HCT116 (cell line): ENCODE measurements around the gene CCDC187. TPM values are rescaled to one million over a fixed set of nuclear protein-coding genes. Genes with fewer than 3 reads are reported as not detected.

Experiments
- ATAC-seq: fragments of 200-7000 bp; cut with Tn5 transposase; 2 replicates; pipeline ENCODE4 v1.9.1; 2020; ENCODE audit warnings: mild to moderate bottlenecking, moderate library complexity
- BruUV-seq: library from RNA; stranded (reverse); fragments of 400-500 nt; replicated peaks from 2 replicates; lab custom pipeline; 2021; lab: Mats Ljungman, UMichigan
- CTCF ChIA-PET: fragments of 300-600 bp; sonication (Branson Sonifier 250); formaldehyde crosslinking; loops from one replicate; lab custom pipeline; 2021; ENCODE audit warnings: antibody characterized with exemption; lab: Charles Lee
- POLR2A ChIA-PET: fragments of 300-600, 350-600 bp; sonication (Branson Sonifier 250); formaldehyde crosslinking; loops from one replicate; lab custom pipeline; 2021; ENCODE audit warnings: antibody characterized with exemption; lab: Charles Lee
- RAD21 ChIA-PET, 2 experiments: fragments of 300-600 bp; sonication (Branson Sonifier 250); formaldehyde crosslinking; loops; one replicate each; lab custom pipeline; 2023; ENCODE audit warnings: low total read pairs in 2 of 2; ENCODE audit not compliant: uncharacterized antibody in 2 of 2, unreplicated experiment in 2 of 2, low non-redundant PET in 1 of 2; lab: Charles Lee
- DNase-seq: peaks from one replicate; pipeline ENCODE4 v3.0.0-alpha.2; 2010; ENCODE audit warnings: low read depth, low spot score
- H2AFZ ChIP-seq: fragments of 200-600 bp; shearing (Covaris generic), sonication (generic); 2 replicates; pipeline ENCODE4 v1.6.1; 2017; ENCODE audit warnings: low read depth, mixed run types, mixed read lengths, antibody characterized with exemption, low read length; ENCODE audit not compliant: poor library complexity, severe bottlenecking
- H3K27ac ChIP-seq: 2 replicates; pipeline ENCODE4 v1.5.1; 2012; ENCODE audit warnings: low read depth, low read length
- H3K27me3 ChIP-seq: fragments of 200-600 bp; sonication (generic); 2 replicates; pipeline ENCODE4 v1.6.1; 2016; ENCODE audit warnings: mixed run types, low read length, mixed read lengths; ENCODE audit not compliant: insufficient read depth
- H3K36me3 ChIP-seq, 2 experiments: fragments of 200-500 bp in 1 of 2; fragments of 200-600 bp in 1 of 2; sonication (Bioruptor generic) in 1 of 2; sonication (generic) in 1 of 2; 2 replicates each; pipeline versions ENCODE4 v1.5.1 to v1.6.1; 2014 to 2016; ENCODE audit warnings: low read length in 2 of 2, inconsistent platforms in 1 of 2, mixed read lengths in 1 of 2, mixed run types in 1 of 2; ENCODE audit not compliant: insufficient read depth in 2 of 2, control insufficient read depth in 1 of 2
- H3K4me1 ChIP-seq, 2 experiments: fragments of 200-600 bp in 1 of 2; sonication (generic) in 1 of 2; 2 replicates each; pipeline versions ENCODE4 v1.5.1 to v1.6.1; 2012 to 2017; ENCODE audit warnings: low read length in 2 of 2, inconsistent platforms in 1 of 2, mild to moderate bottlenecking in 1 of 2, mixed read lengths in 1 of 2, mixed run types in 1 of 2, moderate library complexity in 1 of 2; ENCODE audit not compliant: insufficient read depth in 2 of 2, control insufficient read depth in 1 of 2
- H3K4me2 ChIP-seq: fragments of 200-600 bp; sonication (generic); 2 replicates; pipeline ENCODE4 v1.6.1; 2017; ENCODE audit warnings: mixed run types, low read length, mixed read lengths
- H3K4me3 ChIP-seq, 2 experiments: fragments of 200-600 bp in 1 of 2; sonication (generic) in 1 of 2; replicated peaks in 1 of 2; 2 replicates each; pipeline ENCODE4 v1.5.1; 2011 to 2016; ENCODE audit warnings: low read length in 2 of 2, control low read depth in 1 of 2, low read depth in 1 of 2, mild to moderate bottlenecking in 1 of 2, mixed read lengths in 1 of 2, mixed run types in 1 of 2
- H3K79me2 ChIP-seq: fragments of 200-600 bp; sonication (generic); 2 replicates; pipeline ENCODE4 v1.6.1; 2017; ENCODE audit warnings: mild to moderate bottlenecking, mixed run types, low read length, moderate library complexity, mixed read lengths; ENCODE audit not compliant: insufficient read depth
- H3K9ac ChIP-seq: fragments of 200-600 bp; sonication (generic); 2 replicates; pipeline ENCODE4 v1.6.1; 2016; ENCODE audit warnings: low read length, mixed read lengths
- H3K9me2 ChIP-seq: fragments of 200-600 bp; sonication (generic), shearing (Covaris generic); 2 replicates; pipeline ENCODE4 v1.6.1; 2017; ENCODE audit warnings: mixed run types, mild to moderate bottlenecking, moderate library complexity; ENCODE audit not compliant: insufficient read depth
- H3K9me3 ChIP-seq, 2 experiments: fragments of 200-500 bp in 1 of 2; fragments of 200-600 bp in 1 of 2; sonication (Bioruptor generic) in 1 of 2; sonication (generic) in 1 of 2; 2 replicates each; pipeline ENCODE4 v1.6.1; 2014 to 2017; ENCODE audit warnings: low read length in 2 of 2, mixed read lengths in 2 of 2, inconsistent platforms in 1 of 2, low read depth in 1 of 2, mild to moderate bottlenecking in 1 of 2, mixed run types in 1 of 2, moderate library complexity in 1 of 2; ENCODE audit not compliant: control insufficient read depth in 1 of 2, insufficient read depth in 1 of 2
- H4K20me1 ChIP-seq: fragments of 200-600 bp; sonication (generic), shearing (Covaris generic); 2 replicates; pipeline ENCODE4 v1.6.1; 2017; ENCODE audit warnings: mixed run types, mild to moderate bottlenecking, moderate library complexity; ENCODE audit not compliant: insufficient read depth
- ATF3 ChIP-seq: IDR thresholded peaks from 2 replicates; pipeline ENCODE4 v1.6.1; 2012
- CEBPB ChIP-seq: IDR thresholded peaks from 2 replicates; pipeline ENCODE4 v1.6.1; 2012; ENCODE audit warnings: low read depth
- CTCF ChIP-seq, 3 experiments: fragments of 200-600 bp in 1 of 3; sonication (generic) in 1 of 3; IDR thresholded peaks in 2 of 3; conservative IDR thresholded peaks in 1 of 3; 2 replicates each; pipeline ENCODE4 v1.5.1; 2012 to 2017; ENCODE audit warnings: low read depth in 2 of 3, low read length in 2 of 3, antibody characterized with exemption in 1 of 3, borderline replicate concordance in 1 of 3, control low read depth in 1 of 3, mild to moderate bottlenecking in 1 of 3, mixed read lengths in 1 of 3, mixed run types in 1 of 3, moderate library complexity in 1 of 3; ENCODE audit not compliant: insufficient read depth in 1 of 3
- EZH2 ChIP-seq: fragments of 200-600 bp; sonication (generic); IDR thresholded peaks from 2 replicates; pipeline ENCODE4 v1.6.1; 2017; ENCODE audit warnings: antibody characterized with exemption, mixed run types
- FOSL1 ChIP-seq: IDR thresholded peaks from 2 replicates; pipeline ENCODE4 v1.6.1; 2012; ENCODE audit warnings: low read depth
- JUND ChIP-seq: IDR thresholded peaks from 2 replicates; pipeline ENCODE4 v1.6.1; 2012
- MAX ChIP-seq: IDR thresholded peaks from 2 replicates; pipeline ENCODE4 v1.6.1; 2012
- SIN3A ChIP-seq: IDR thresholded peaks from 2 replicates; pipeline ENCODE4 v1.6.1; 2012; ENCODE audit warnings: low read depth
- intact Hi-C: fragments of 100-400 bp; cut with micrococcal nuclease; formaldehyde crosslinking; loops from 2 replicates; pipeline ENCODE4 v1.10.0; 2022
- total RNA-seq: library from RNA; stranded (reverse); gene quantifications from one replicate; pipeline ENCODE4 v1.2.1, GENCODE V29; 2021; ENCODE audit not compliant: unreplicated experiment

Gene CCDC187
- total RNA-seq, 1 experiment from 2014 or later = 4.6 TPM

GRCh38 chr9:136252281-136252680 lies 51.6 kb downstream of the CCDC187 start:
- Histone ChIP-seq H3K9me2 (no peaks in the 10 kb centered on the region), H3K36me3 (no peaks in the 10 kb centered on the region), H2AFZ (no peak overlapping the region), H3K4me3 (no peak overlapping the region), H3K9ac (no peak overlapping the region), H3K9me3 (no peaks in the 10 kb centered on the region), H4K20me1 (no peaks in the 10 kb centered on the region), H3K4me1 (peaks cover 10 to 21% of the 10 kb centered on the region in 2 experiments; a peak in 3 of 4 replicates), H3K27me3 (no peaks in the 10 kb centered on the region), H3K27ac (no peak overlapping the region), H3K4me2 (no peak overlapping the region), H3K79me2 (no peaks in the 10 kb centered on the region)
- TF ChIP-seq JUND = no peak
- TF ChIP-seq SIN3A = no peak
- TF ChIP-seq MAX = no peak
- no peak for TF ChIP-seq ATF3
- TF ChIP-seq FOSL1 = no peak
- no peak for TF ChIP-seq CEBPB
- TF ChIP-seq CTCF (IDR thresholded peaks at IDR 0.05 in 2 of 3, conservative IDR thresholded peaks at IDR 0.05 in 1 of 3; ENCODE audit: borderline replicate concordance in 1 of 3, insufficient read depth in 1 of 3, low read depth in 2 of 3, low read length in 2 of 3) = no peak
- TF ChIP-seq EZH2 = no peak
- ATAC-seq (no peak), DNase-seq (no peak)
- BruUV-seq = no TSS peak
- intact Hi-C loops = no loop called here
- ChIA-PET CTCF (no interaction called here), RAD21 (no interaction called here), POLR2A (interaction anchor here (1.3 kb wide), 1 partner anchor 15 kb away, joined by 6 read pairs; no protein-coding TSS in a partner anchor)
